IMR-90 (cell line): Measurements from ENCODE around the gene ZC3H7B. TPM values are rescaled to one million over a fixed set of nuclear protein-coding genes. Genes with fewer than 3 reads are reported as not detected.

Source experiments
- ATAC-seq: fragments of 200-7000 bp; cut with Tn5 transposase; 2 replicates; pipeline ENCODE4 v1.9.1; 2020; ENCODE audit warnings: low read depth, mild to moderate bottlenecking, moderate library complexity
- BruUV-seq: library from RNA; stranded (reverse); fragments of 400-500 nt; replicated peaks from 2 replicates; lab custom pipeline; 2021; lab: Mats Ljungman, UMichigan
- CTCF ChIA-PET: fragments of 300-600 bp; formaldehyde crosslinking; extraction: SDS; loops from one replicate; lab custom pipeline; 2021; ENCODE audit warnings: antibody characterized with exemption; lab: Yijun Ruan, JAX
- POLR2A ChIA-PET: fragments of 300-600 bp; sonication (Branson Sonifier 250); formaldehyde crosslinking; loops from one replicate; lab custom pipeline; 2022; ENCODE audit warnings: antibody characterized with exemption; ENCODE audit not compliant: unreplicated experiment; lab: Charles Lee
- DNase-seq: peaks from one replicate; pipeline ENCODE4 v3.0.0; 2013
- H2AFZ ChIP-seq: replicated peaks from 2 replicates; pipeline ENCODE3; 2013; ENCODE audit warnings: low read length, mild to moderate bottlenecking; ENCODE audit not compliant: poor library complexity
- H2AK5ac ChIP-seq: 2 replicates; pipeline ENCODE4 v1.6.1; 2013; ENCODE audit warnings: low read depth, low read length, inconsistent platforms
- H2AK9ac ChIP-seq: replicated peaks from 2 replicates; pipeline ENCODE3; 2013; ENCODE audit warnings: mild to moderate bottlenecking, low read depth, low read length, moderate library complexity; ENCODE audit not compliant: poor library complexity
- H2BK120ac ChIP-seq: 2 replicates; pipeline ENCODE4 v1.6.1; 2013; ENCODE audit warnings: low read depth, low read length, inconsistent platforms
- H2BK15ac ChIP-seq: 3 replicates; pipeline ENCODE4 v1.6.1; 2013; ENCODE audit warnings: low read depth, low read length, inconsistent platforms
- H2BK20ac ChIP-seq: 2 replicates; pipeline ENCODE4 v1.6.1; 2013; ENCODE audit warnings: low read depth, mild to moderate bottlenecking, inconsistent platforms, low read length, moderate library complexity
- H2BK5ac ChIP-seq: 2 replicates; pipeline ENCODE4 v1.6.1; 2013; ENCODE audit warnings: mild to moderate bottlenecking, low read depth, low read length, inconsistent platforms; ENCODE audit not compliant: poor library complexity, severe bottlenecking
- H3K14ac ChIP-seq: replicated peaks from 2 replicates; pipeline ENCODE4 v1.6.1; 2013; ENCODE audit warnings: low read depth, low read length, inconsistent platforms
- H3K18ac ChIP-seq: 2 replicates; pipeline ENCODE4 v1.6.1; 2013; ENCODE audit warnings: low read depth, low read length, control low read depth
- H3K23ac ChIP-seq: 2 replicates; pipeline ENCODE4 v1.6.1; 2013; ENCODE audit warnings: low read depth, low read length, inconsistent platforms
- H3K27ac ChIP-seq: 2 replicates; pipeline ENCODE4 v1.5.1; 2013; ENCODE audit warnings: mild to moderate bottlenecking, control low read depth, low read length; ENCODE audit not compliant: insufficient read depth
- H3K27me3 ChIP-seq: 2 replicates; pipeline ENCODE4 v1.6.1; 2013; ENCODE audit warnings: low read length; ENCODE audit not compliant: control insufficient read depth, insufficient read depth
- H3K36me3 ChIP-seq: 2 replicates; pipeline ENCODE4 v1.6.1; 2013; ENCODE audit warnings: low read length, mixed read lengths; ENCODE audit not compliant: control insufficient read depth, insufficient read depth
- H3K4ac ChIP-seq: 2 replicates; pipeline ENCODE4 v1.6.1; 2013; ENCODE audit warnings: low read depth, low read length, inconsistent platforms
- H3K4me1 ChIP-seq: 2 replicates; pipeline ENCODE4 v1.6.1; 2013; ENCODE audit warnings: low read length, mixed read lengths; ENCODE audit not compliant: control insufficient read depth, insufficient read depth
- H3K4me2 ChIP-seq: 2 replicates; pipeline ENCODE4 v1.6.1; 2013; ENCODE audit warnings: low read depth, mild to moderate bottlenecking, control low read depth, low read length, moderate library complexity
- H3K4me3 ChIP-seq: 2 replicates; pipeline ENCODE4 v1.5.1; 2013; ENCODE audit warnings: low read depth, mild to moderate bottlenecking, control low read depth, low read length, moderate library complexity; ENCODE audit not compliant: insufficient read depth
- H3K56ac ChIP-seq: 2 replicates; pipeline ENCODE4 v1.6.1; 2013; ENCODE audit warnings: low read length, inconsistent platforms; ENCODE audit not compliant: insufficient read depth; ENCODE audit errors: extremely low read depth
- H3K79me1 ChIP-seq, 2 experiments: 2 replicates each; pipeline ENCODE4 v1.6.1; 2013; ENCODE audit warnings: low read length in 2 of 2, inconsistent platforms in 1 of 2, low read depth in 1 of 2
- H3K9ac ChIP-seq: 2 replicates; pipeline ENCODE4 v1.6.1; 2013; ENCODE audit warnings: low read depth, low read length, control low read depth
- H3K9me1 ChIP-seq: 2 replicates; pipeline ENCODE4 v1.6.1; 2013; ENCODE audit warnings: low read length, inconsistent platforms; ENCODE audit not compliant: insufficient read depth
- H3K9me3 ChIP-seq: 2 replicates; pipeline ENCODE4 v1.6.1; 2013; ENCODE audit warnings: low read length; ENCODE audit not compliant: control insufficient read depth, insufficient read depth
- H4K20me1 ChIP-seq: 2 replicates; pipeline ENCODE4 v1.6.1; 2013; ENCODE audit warnings: low read length, inconsistent platforms; ENCODE audit not compliant: insufficient read depth
- H4K5ac ChIP-seq: 2 replicates; pipeline ENCODE4 v1.6.1; 2013; ENCODE audit warnings: mild to moderate bottlenecking, low read depth, low read length, control low read depth
- H4K8ac ChIP-seq, 2 experiments: 2 replicates each; pipeline ENCODE4 v1.6.1; 2013; ENCODE audit warnings: low read depth in 2 of 2, low read length in 2 of 2, control low read depth in 1 of 2, inconsistent platforms in 1 of 2
- H4K91ac ChIP-seq: 2 replicates; pipeline ENCODE4 v1.6.1; 2013; ENCODE audit warnings: low read depth, low read length, inconsistent platforms; ENCODE audit not compliant: insufficient read depth
- BHLHE40 ChIP-seq: fragments of 150-350 bp; IDR thresholded peaks from 2 replicates; pipeline ENCODE4 v1.6.1; 2016; ENCODE audit warnings: mild to moderate bottlenecking, low read depth, low read length
- CHD1 ChIP-seq: IDR thresholded peaks from 2 replicates; pipeline ENCODE4 v1.6.1; 2012; ENCODE audit warnings: low read depth, low read length, improper control_type of control experiment
- ELK1 ChIP-seq: fragments of 150-350 bp; IDR thresholded peaks from 2 replicates; pipeline ENCODE4 v1.6.1; 2016; ENCODE audit warnings: low read depth, mild to moderate bottlenecking, low read length, moderate library complexity, borderline replicate concordance
- FOS ChIP-seq: fragments of 150-350 bp; IDR thresholded peaks from 2 replicates; pipeline ENCODE4 v1.6.1; 2016; ENCODE audit warnings: low read depth, low read length
- MAFK ChIP-seq: IDR thresholded peaks from 2 replicates; pipeline ENCODE4 v1.6.1; 2012; ENCODE audit warnings: low read depth, low read length, improper control_type of control experiment
- MAZ ChIP-seq: IDR thresholded peaks from 2 replicates; pipeline ENCODE4 v1.6.1; 2012; ENCODE audit warnings: low read depth, mild to moderate bottlenecking, low read length, improper control_type of control experiment, moderate library complexity, borderline replicate concordance
- MXI1 ChIP-seq: IDR thresholded peaks from 2 replicates; pipeline ENCODE4 v1.6.1; 2012; ENCODE audit warnings: low read depth, mild to moderate bottlenecking, low read length, moderate library complexity, borderline replicate concordance
- NFE2L2 ChIP-seq: fragments of 150-350 bp; IDR thresholded peaks from 2 replicates; pipeline ENCODE4 v1.6.1; 2016; ENCODE audit warnings: low read depth, mild to moderate bottlenecking, low read length
- POLR2A ChIP-seq: IDR thresholded peaks from 2 replicates; pipeline ENCODE4 v1.6.1; 2012; ENCODE audit warnings: mild to moderate bottlenecking, low read depth, low read length
- RAD21 ChIP-seq: IDR thresholded peaks from 2 replicates; pipeline ENCODE4 v1.6.1; 2012; ENCODE audit warnings: low read length, improper control_type of control experiment
- RCOR1 ChIP-seq: IDR thresholded peaks from 2 replicates; pipeline ENCODE4 v1.6.1; 2012; ENCODE audit warnings: mild to moderate bottlenecking, low read length, improper control_type of control experiment; ENCODE audit not compliant: insufficient replicate concordance
- RFX5 ChIP-seq: IDR thresholded peaks from 2 replicates; pipeline ENCODE4 v1.8.0; 2012; ENCODE audit warnings: low read depth, mild to moderate bottlenecking, low read length, moderate library complexity
- SMC3 ChIP-seq: fragments of 150-350 bp; IDR thresholded peaks from 2 replicates; pipeline ENCODE4 v1.6.1; 2016; ENCODE audit warnings: low read depth, mild to moderate bottlenecking, antibody characterized with exemption, low read length, moderate library complexity
- USF2 ChIP-seq: fragments of 150-350 bp; IDR thresholded peaks from 2 replicates; pipeline ENCODE4 v1.6.1; 2017; ENCODE audit warnings: mild to moderate bottlenecking, antibody characterized with exemption, low read length, low read depth
- WGBS, 2 experiments: methylation state at CpG; one replicate each; pipeline versions ENCODE4 v1.1.5 to v1.1.7; 2013; ENCODE audit warnings: missing lambda C conversion rate in 2 of 2; ENCODE audit not compliant: insufficient read length in 1 of 2; ENCODE audit errors: extremely low coverage in 2 of 2; 5-methylcytosine and 5-hydroxymethylcytosine counted together
- dilution Hi-C: fragments of 300-500 bp; cut with HindIII; formaldehyde crosslinking; loops from one replicate; pipeline ENCODE4 v1.14.3; 2018; ENCODE audit warnings: low sequenced_read_pairs; ENCODE audit not compliant: unreplicated experiment
- in situ Hi-C: fragments of 300-500 bp; cut with MboI; formaldehyde crosslinking; loops from 3 replicates; pipeline ENCODE4 v1.14.3; 2019; ENCODE audit warnings: low sequenced_read_pairs, inconsistent platforms, mixed read lengths
- intact Hi-C: fragments of 100-400 bp; cut with micrococcal nuclease; formaldehyde crosslinking; loops from 2 replicates; pipeline ENCODE4 v1.10.0; 2022
- polyA plus RNA-seq, 3 experiments: library from polyadenylated mRNA; depleted of rRNA; stranded (reverse); fragments of >200 nt; gene quantifications; 2 replicates each; pipeline ENCODE4 v1.2.3, GENCODE V29; 2012; ENCODE audit warnings: low replicate concordance in 1 of 3
- total RNA-seq: library from RNA; depleted of rRNA; stranded (reverse); fragments of >200 nt; gene quantifications from 2 replicates; pipeline ENCODE4 v1.2.3, GENCODE V29; 2012

ZC3H7B gene
- total and polyA plus RNA-seq, 2 of the 4 experiments (the other 2 are of a cell fraction), result 37.6 to 72.3 TPM

GRCh38 chr22:41403532-41404318, 102.4 kb downstream of the ZC3H7B start:
- no peak overlapping the region for H3K27ac ChIP-seq
- no peaks in the 10 kb centered on the region for H3K9me3 ChIP-seq
- dilution Hi-C loops (no loop called here), in situ Hi-C loops (loop anchor here (5.0 to 10.0 kb wide), 2 partner anchors 114 to 201 kb away; no protein-coding TSS in a partner anchor), intact Hi-C loops (loop anchor here (1.0 kb wide), 1 partner anchor 114 kb away; no protein-coding TSS in a partner anchor)
- no peak overlapping the region for H3K23ac ChIP-seq
- H2AK5ac ChIP-seq, result peak overlapping the region; percentile 92
- ATAC-seq (peak; percentile 91), DNase-seq (peak; percentile 78)
- no peaks in the 10 kb centered on the region for H3K27me3 ChIP-seq
- ChIA-PET CTCF (interaction anchor here (0.5 to 4.0 kb wide), 12 partner anchors 10 to 153 kb away, joined by 3 to 35 read pairs (median 4); partner anchors contain the start of genes POLR3H, TEF and TOB2), POLR2A (interaction anchor here (0.9 kb wide), 1 partner anchor 42 kb away, joined by 3 read pairs; no protein-coding TSS in a partner anchor)
- H2BK15ac ChIP-seq, result no peak overlapping the region
- WGBS, 2 experiments, result 4% methylated on average over 9 of the region's 18 CpGs; no CpG with 5 or more reads in 1 of the 2 experiments
- no peaks in the 10 kb centered on the region; a peak in 1 of 4 replicates for H3K79me1 ChIP-seq
- H3K36me3 ChIP-seq, result no peaks in the 10 kb centered on the region
- peak overlapping the region; percentile 36 for H3K4ac ChIP-seq
- peak overlapping the region; percentile 83 for H2AK9ac ChIP-seq
- H3K18ac ChIP-seq, result no peak overlapping the region
- H3K56ac ChIP-seq, result no peak overlapping the region
- peaks cover 9% of the 10 kb centered on the region for H3K9me1 ChIP-seq
- no peaks in the 10 kb centered on the region for H4K20me1 ChIP-seq
- peak overlapping the region; percentile 78 for H4K91ac ChIP-seq
- no peak overlapping the region for H2BK5ac ChIP-seq
- no peak overlapping the region for H2BK20ac ChIP-seq
- peak overlapping the region; percentile 5; the same call in 1 of the 2 replicates for H2BK120ac ChIP-seq
- H4K8ac ChIP-seq, result peak overlapping the region in 1 of 2 experiments; percentile 79; a peak in 1 of 4 replicates
- H2AFZ ChIP-seq, result peak overlapping the region; percentile 91
- H3K4me1 ChIP-seq, result peaks cover 13% of the 10 kb centered on the region
- H3K4me3 ChIP-seq, result no peak overlapping the region
- H4K5ac ChIP-seq, result peak overlapping the region; percentile 68
- no peak overlapping the region; the same call in 1 of the 2 replicates for H3K14ac ChIP-seq
- no peak overlapping the region for H3K9ac ChIP-seq
- BruUV-seq, result no TSS peak
- no peak overlapping the region for H3K4me2 ChIP-seq
- TF ChIP-seq CHD1 (no peak), FOS (no peak), MXI1 (no peak), POLR2A (no peak), USF2 (0 out of 2 replicates have a peak, but pooled peaks have one; percentile 7), MAFK (peak; percentile 89), RAD21 (peak; percentile 94), MAZ (peak; percentile 27; the same call in 1 of the 2 replicates), BHLHE40 (no peak), RFX5 (no peak), ELK1 (no peak), RCOR1 (no peak), SMC3 (peak; percentile 95), NFE2L2 (0 out of 2 replicates have a peak, but pooled peaks have one; percentile 7)
